Stimulated activated CD4-positive, alpha-beta T cell treated with anti-CD3 and anti-CD28 coated beads, Interleukin-12 subunit alpha, Interleukin-12 subunit beta, amount 100 ng/mL, for 48 hours (primary cell): ENCODE results near the gene TRIM44.
"Not testable (repeated sequence)": the region's sequence is repeated elsewhere in the genome, so short reads cannot be mapped to it uniquely, and the experiment has no call there.

Source experiments
- DNase-seq, 3 donors: peaks; one replicate each; pipeline ENCODE4 v3.0.0-alpha.2; 2020; ENCODE audit warnings: low read depth in 2 of 3, low spot score in 1 of 3

TRIM44 gene

DNA sequence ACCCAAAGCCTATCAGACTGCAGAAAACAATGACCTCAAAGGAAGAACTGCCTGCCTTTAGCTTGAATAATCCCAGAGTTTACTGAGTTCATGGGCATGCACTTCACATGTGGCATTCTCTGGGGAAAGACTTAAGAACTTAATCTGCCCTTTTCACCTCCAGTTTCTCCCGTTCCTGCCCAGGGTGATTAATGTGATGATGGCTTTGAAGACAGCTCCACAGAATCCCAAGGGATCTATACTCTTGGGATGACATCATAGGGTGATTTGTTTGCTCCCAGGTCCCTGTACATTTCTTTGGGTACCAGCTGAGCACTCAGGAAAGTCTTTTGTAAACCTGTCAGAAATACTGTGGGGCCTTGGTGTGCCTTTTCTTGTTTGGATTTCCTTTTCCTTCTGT is 30.3 kb upstream of the TRIM44 start:
- DNase-seq: no peak

DNA sequence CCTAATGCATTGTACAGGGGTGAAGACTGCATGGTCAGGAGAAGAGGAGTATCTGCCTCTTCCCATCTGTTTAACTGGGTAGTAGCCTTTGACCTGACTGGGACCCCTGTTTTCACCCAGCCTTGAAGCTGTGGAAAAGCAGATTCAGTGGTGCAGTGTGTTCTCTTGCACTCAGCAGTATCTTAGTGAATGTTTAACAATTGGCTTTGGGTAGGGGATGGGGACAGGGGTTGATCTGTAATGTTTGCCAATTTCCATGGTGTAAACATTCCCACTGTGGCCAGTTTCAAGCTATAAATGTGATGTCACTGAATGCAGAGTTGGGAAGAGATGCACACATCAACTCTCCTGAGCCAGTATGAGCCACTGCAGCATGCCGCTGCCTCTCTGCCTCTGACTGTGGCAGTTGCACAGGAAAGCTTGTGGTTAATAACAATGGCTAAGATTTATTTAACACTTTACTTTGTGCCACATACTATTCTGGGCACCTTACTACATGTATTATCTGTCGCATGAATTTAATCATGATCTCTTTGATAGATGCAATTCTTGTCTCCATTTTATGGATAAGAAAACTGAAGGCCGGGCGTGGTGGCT is 28.6 kb upstream of the TRIM44 start:
- no peak for DNase-seq

DNA sequence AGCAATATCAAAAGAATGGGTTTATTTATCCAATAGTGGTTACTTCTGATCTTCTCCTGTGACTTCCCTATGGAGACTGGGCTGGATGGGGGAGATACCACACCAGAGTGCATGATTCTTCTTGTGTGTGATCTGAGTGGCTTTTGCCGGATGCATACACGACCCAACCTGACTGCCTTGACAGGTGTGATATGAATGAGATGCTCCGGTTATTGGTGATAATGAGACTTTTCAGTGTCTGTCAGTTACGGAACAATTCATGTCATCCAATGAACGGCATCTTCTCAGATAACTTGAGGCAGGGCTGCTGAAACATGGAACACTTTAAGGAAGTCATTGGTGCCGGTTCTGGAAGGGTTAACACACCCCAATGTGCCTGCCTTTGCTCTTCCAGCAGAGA is 26.6 kb upstream of the TRIM44 start:
- DNase-seq: no peak

DNA sequence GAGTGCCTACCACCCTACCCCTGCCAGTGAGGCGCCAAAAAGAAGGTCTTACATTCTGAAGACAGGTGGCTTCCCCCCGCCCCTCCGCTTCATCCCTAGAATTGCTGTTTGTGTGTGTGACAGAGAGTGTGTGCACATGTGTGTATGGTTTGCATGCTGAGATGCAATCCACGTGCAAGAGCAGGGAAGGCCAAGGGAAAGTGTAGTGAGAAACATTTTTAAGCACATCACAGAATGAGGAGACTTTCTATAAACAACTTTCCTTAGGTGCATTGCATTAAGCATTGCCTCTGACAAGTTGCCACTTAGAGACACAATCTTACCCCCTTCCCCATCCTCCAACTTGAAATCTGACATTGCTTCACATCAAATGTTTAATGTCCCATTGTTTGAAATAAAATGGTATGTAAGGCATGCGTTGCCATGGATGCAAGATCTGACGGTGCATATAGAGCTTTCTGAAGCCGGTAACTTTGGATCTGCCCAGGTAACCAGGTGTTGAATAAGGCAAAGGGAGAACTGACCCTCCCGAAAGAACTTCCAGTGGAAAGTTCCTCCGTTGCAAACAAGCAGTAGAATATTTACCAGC is 22.9 kb upstream of the TRIM44 start:
- DNase-seq: no peak

DNA sequence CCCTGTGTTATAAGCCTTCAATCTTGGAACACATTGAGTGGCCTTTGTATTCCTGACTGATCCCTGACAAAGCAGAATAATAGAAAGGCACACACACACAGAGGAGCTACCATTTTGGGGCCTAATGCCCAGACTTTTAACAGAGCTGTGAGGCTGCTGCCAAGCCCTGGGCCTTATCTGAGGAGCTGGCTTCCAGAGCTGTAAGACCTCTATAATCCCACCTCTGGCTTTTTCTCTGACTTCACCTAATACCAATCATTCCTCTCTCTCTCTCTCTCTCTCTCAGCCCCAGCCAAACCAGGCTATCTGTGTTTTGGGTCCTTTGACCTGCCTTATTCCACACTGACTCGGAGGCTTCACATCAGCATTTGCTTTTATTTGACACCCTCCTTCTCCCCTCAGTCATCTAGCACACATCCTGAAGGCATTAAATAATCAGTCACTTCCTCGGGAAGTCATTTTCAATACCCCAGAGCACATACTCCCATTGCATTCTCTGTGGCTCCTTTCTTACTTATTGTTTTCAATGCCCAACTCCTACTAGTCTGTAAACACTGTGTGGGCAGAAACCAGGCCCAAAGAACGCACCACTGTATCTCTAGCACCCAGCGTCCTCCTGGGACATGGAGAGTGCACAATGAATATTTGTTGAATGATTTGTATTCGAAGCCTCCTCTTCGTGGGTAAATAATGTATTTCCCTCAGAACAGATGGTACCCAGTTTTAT is 21.2 kb upstream of the TRIM44 start:
- DNase-seq: no peak

DNA sequence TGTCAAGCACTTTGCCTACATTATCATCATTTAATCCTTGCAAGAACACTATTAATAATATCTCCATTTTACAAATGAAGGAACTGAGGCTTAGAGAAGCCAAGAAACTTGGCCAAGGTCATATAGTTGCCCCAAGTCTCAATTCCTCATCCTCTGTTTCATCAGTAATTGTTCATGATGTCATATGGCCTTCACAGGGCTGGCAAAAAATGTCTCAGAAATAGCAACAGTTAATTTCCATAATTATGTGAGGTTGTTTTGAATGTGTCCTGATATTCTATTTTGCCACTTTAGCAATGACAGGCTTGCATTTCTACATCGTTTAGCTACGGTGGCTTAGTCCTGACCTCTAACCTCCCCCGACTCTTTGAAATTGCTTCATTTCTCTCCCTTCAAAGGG is 20.6 kb upstream of the TRIM44 start:
- DNase-seq: no peak

DNA sequence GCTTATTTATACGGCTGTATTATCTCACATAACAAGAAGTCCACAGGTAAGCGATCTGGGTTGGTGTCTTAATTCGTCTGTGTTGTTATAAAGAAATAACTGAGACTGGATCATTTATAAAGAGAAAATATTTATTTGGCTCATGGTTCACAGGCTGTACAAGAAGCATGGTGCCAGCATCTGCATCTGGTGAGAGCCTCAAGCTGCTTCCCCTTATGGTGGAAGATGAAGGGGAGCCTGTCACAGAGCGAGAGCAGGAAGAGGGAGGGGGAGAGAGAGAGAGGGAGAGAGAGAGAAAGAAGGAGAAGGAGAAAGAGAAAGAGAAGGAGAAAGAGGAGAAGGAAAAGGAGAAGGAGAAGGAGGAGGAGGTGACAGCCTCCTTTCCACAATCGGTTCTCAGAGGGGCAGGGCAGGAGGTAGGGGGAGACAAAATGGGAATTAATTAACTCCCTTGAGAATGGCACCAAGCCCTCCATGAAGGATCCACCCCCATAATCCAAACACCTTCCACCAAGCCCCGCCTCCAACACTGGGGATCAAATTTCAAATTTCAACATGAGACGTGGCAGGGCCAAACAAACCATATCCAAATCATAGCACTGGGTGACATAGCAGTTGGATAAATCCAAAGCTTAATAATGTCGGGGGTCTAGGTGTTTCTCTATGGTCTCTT is 15.0 kb upstream of the TRIM44 start:
- DNase-seq: no peak

DNA sequence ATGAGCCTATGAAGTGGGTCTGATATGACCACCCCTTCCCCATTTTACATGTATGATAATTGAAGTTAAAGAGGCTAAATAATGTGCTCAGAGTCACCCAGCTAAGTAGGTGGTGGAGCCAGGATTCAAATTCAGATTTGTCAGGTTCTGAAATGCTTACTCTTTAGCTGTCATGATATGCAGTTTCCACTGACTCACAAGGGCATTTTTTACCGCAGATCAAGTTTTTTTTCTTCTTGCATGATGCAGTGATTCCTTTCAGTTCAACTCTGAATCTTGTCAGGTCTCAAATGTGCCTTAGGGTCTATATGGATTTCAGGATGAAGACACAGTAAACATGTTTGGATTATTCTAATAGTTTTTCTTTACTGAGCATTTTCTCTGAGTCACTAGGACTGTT is 12.6 kb upstream of the TRIM44 start:
- DNase-seq: peak in 1 of 3 donors; percentile 16

DNA sequence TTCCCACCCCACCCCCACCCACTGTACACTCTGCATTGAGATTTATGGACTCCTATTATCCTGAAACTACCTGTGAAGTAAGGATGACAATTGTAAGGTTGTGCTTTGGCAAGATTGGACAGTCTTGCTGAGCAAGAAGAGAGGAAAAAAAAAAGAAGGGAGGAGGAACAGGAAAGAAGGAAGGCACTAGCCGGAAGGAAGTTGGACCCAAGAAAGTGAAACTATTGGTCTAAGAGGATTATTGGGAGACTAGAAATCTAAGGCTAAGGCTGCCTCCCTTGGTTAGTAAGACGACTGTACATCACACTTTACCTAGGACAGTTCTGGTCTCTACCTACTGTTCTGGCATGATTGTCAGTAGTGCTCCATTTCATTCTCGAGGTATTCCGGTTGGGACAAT is 12.1 kb upstream of the TRIM44 start:
- DNase-seq: no peak

DNA sequence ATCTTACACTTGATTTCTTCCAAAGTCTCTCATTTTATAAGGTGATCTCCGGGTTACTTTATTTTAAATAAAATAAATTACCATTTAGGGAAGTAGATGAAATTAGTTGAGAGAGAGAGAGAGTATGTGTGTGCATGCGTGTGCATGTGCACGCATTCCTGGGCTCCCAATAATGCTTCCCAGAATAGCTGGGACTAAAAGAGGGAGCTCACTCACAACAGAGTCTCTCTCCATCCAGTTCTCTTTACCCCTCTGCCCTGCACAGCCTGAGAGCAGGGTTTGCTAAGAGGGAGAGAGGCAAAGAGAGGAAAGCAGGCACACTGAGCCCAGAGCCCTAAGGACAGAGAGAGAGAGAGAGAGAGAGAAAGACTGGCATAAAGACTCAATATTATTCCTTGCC is 11.3 kb upstream of the TRIM44 start:
- DNase-seq: no peak

DNA sequence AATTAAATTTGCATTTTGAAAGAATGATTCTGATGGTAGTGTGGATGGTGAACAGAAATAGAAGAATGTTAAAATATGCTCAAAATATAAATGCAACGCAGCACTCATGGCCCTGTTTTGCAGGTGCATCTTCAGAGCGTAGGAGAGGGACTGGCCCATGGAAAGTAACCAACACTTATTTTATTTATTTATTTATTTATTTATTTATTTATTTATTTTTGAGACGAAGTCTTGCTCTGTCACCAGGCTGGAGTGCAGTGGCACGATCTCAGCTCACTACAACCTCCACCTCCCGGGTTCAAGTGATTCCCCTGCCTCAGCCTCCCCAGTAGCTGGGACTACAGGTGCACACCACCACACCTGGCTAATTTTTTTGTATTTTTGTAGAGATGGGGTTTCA is 9.8 kb upstream of the TRIM44 start:
- not testable (repeated sequence) for DNase-seq

DNA sequence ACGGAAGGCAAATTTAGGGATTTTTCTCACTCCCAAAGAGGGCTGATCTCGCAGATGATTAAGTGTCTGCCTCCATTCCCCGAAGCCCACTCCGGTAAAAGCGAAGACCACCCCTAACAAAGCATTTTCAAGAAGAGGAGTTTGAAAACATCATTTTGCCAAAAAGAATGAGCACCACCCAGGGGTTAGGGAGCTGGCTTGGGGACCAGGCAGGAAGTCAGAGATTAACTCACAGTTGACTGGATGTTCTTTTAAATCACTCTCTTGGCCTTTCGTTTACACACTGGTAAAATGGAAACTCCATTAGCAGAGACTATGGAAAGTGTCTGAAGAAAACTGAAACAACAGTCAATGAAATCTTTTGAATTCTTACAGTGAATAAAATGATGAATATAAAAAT is 7.9 kb upstream of the TRIM44 start:
- DNase-seq: no peak

DNA sequence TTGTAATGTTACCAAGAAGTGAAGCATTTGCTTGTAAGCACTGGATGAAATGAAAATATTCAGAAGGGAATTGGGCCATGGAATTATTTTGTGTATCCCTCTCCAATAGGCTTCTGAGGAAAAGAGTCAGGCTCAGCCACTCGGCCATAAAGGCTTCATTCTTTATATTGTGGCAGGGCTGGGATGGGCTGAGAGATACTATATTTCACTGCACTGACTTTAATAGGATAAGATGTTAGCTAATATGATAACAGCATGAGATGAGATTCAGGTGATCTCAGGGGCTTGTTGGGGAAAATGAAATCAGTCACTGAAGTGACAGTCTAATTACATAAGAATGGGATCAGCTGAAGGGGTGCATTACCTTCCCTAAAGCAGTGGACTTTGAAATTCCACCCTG is 7.3 kb upstream of the TRIM44 start:
- DNase-seq: no peak

DNA sequence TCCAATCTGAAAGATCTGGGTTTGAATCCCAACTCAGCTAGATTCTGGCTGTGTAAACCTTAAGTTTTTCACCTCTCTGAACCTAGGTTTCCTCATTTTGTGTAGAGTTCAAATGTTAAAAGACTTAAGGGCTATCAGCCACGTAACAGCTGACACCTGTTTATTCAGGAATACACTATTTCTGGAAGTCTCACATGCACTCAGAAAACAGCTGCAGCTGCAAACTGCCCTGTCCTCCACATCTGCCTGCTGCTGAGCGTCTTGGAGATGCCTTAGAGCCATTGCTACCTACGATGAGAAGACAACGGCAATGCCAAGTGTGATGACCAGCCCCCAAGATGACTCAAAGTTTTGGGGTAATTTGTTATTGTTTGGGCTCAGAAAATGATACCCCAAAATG is 6.7 kb upstream of the TRIM44 start:
- DNase-seq: no peak

DNA sequence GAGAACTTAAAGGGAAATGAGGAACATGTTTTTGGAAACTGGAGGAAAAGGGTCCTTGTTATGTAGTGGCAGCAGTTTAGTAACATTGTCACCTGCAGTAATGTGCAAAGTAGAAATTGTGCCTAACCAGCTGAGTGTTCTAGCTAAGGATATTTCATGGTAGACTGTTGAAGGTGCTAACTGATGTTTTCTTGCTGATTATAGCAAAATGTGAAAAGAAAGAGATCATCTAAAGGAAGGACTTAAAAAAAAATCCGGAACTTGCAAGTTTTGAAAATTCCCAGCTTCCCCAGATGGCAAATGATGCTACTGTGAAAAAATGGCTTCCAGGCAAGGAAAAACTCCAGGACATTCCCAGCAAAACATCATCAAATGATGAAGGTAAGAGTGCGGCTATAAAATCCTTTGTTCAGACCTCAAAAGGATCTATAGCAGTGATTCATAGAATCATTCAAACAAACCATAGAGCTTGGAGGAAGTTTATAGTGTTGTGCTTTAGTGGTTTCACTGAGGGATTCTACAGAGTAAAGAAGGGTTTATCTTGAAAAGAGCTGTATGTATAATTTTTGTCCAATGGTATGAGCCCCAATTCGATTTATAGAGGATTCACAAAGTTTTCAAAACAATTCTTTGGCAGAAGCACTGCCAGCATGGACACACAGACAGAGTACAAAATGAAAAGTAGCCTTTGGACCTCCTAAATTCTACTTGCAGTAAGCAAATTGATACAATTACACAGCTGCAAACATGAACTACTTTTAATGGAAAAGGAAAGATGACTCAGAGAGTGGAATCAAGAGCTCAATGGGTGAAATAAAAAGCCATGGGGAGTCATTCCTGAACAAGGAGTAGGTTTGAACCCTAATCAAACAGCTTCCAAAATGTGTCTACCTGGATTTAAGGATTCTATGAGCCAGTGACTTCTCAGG is 4.3 kb upstream of the TRIM44 start:
- no peak for DNase-seq

DNA sequence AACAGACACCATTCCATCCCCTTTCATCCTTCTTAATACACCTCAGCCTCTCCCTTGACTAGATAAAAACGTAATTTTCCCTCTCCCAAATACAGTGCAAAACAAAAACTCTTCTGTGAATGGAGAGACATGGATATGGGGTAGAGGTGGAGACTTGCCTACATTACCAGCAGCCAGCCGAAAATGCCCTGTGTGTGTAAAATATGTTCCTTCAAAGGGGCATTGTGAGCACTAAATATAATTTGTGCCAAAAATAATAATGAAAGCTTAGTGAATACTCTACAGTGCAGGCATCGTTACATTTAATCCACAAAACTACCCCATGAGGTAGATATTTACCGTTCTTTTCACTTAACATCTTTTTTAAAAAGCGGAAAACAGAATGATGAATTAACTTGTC is 1.0 kb upstream of the TRIM44 start:
- DNase-seq: no peak

DNA sequence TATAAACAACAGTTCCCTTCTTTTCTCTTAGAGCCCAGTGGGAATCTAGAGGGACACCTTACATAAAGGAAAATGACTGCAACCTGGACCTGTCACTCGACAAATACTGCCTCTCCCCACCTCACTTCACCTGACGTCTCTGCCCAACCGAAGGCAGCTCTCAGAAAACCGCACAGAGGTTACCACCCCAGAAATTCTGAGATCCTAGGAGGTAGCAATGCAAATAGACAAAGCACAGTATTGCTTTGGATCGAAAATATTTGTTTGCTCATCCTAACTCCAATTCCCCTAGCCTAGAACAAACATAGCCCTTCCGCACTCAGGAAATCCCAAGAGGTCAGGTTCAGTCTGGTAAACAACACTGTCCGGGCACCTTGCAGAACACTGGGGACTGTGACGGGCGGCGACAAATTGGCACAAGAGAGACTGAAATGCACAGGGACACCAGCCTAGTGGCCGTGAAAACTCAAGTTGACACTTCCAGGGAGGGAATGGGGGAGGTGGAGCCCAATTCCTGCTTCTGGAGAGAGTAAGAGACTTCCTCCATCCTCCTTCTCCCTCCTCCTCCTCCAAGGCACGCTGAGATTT is 420 bp upstream of the TRIM44 start:
- DNase-seq: peak in 1 of 3 donors; percentile 8

DNA sequence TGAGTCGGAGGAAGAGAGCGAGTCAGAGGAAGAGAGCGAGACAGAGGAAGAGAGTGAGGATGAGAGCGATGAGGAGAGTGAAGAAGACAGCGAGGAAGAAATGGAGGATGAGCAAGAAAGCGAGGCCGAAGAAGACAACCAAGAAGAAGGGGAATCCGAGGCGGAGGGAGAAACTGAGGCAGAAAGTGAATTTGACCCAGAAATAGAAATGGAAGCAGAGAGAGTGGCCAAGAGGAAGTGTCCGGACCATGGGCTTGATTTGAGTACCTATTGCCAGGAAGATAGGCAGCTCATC is 780 bp downstream of the TRIM44 start:
- DNase-seq: no peak

DNA sequence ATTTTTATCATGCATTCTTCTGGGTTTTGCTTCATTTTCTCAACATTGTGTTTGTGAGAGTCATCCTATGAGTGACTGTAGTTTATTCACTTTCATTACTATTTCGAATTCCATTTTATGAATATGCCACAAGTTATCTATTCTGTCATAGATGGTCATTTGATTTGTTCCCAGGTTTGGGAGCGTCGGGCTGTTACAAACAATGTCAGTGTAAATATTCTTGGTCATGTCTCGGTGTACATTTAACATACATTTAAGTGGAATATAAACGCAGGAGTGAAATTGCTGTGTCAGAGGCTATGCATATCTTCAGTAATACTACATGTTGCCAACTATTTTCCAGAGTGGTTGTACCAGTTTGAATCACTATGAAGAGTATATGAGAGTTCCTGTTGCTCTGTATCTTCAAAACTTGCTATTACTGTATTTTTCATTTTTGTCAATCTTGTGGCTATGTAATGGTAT is 2.4 kb downstream of the TRIM44 start:
- no peak for DNase-seq

DNA sequence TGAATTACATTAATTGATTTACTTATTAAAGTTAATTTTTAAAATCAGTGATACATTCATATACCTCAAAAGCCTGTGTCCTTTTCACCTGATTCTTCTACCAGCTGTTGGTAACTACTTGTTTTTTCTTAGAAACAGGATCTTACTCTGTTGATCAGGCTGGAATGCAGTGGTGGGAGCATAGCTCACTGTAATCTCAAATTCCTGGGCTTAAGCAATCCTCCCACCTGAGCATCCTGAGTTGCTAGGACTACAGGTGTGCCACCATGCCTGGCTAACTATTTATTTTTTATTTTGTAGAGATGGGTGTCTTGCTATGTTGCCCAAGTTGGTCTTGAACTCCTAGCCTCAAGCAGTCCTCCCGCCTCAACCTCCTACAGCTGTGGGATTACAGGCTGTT is 4.7 kb downstream of the TRIM44 start:
- DNase-seq: no peak

DNA sequence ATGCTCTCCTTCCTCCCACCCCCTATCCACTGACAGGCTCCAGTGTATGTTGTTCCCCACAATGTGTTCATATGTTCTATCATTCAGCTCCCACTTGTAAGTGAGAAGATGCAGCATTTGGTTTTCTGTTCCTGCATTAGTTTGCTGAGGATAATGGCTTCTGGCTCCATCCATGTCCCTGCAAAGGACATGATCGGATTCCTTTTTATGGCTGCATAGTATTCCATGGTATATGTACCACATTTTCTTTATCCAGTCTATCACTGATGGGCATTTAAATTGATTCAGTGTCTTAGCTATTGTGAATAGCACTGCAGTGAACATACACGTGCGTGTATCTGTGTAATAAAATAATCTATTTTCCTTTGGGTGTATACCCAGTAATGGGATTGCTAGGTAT is 5.8 kb downstream of the TRIM44 start:
- DNase-seq: not testable (repeated sequence)
